Thyroid gland (tissue), 4 donors: ENCODE data around the gene ZNF608. TPM values are rescaled to one million over a fixed set of nuclear protein-coding genes. Genes with fewer than 3 reads are reported as not detected.

Source experiments
- DNase-seq, 2 donors: peaks; one replicate each; pipeline ENCODE4 v3.0.0-alpha.2; 2019
- H3K27ac ChIP-seq, 3 donors: fragments of 200-600 bp; sonication (generic); 1 replicate in 2 of 3; 2 replicates in 1 of 3; pipeline ENCODE4 v1.5.1; 2016 to 2019; ENCODE audit warnings: mild to moderate bottlenecking in 1 of 3, moderate library complexity in 1 of 3
- H3K27me3 ChIP-seq: fragments of 200-600 bp; sonication (generic); one replicate; pipeline ENCODE4 v1.5.1; 2019
- H3K36me3 ChIP-seq, 2 donors: fragments of 200-600 bp; sonication (generic); one replicate each; pipeline ENCODE4 v1.5.1; 2016 to 2019
- H3K4me1 ChIP-seq, 2 donors: fragments of 200-600 bp; sonication (generic); one replicate each; pipeline ENCODE4 v1.5.1; 2017 to 2019
- H3K4me3 ChIP-seq, 3 donors: fragments of 200-600 bp; sonication (generic); replicated peaks in 1 of 3; 1 replicate in 2 of 3; 2 replicates in 1 of 3; pipeline ENCODE4 v1.5.1; 2016; ENCODE audit warnings: mild to moderate bottlenecking in 1 of 3
- H3K9me3 ChIP-seq: fragments of 200-600 bp; sonication (generic); one replicate; pipeline ENCODE4 v1.5.1; 2017
- POLR2A ChIP-seq, 2 donors: fragments of 450-650 bp; IDR thresholded peaks; one replicate each; pipeline ENCODE4 v1.6.1; 2017; ENCODE audit warnings: antibody characterized with exemption in 2 of 2, mild to moderate bottlenecking in 2 of 2, moderate library complexity in 1 of 2
- WGBS, 2 donors: methylation state at CpG; one replicate each; pipeline ENCODE4 v1.1.5; 2017; 5-methylcytosine and 5-hydroxymethylcytosine counted together
- intact Hi-C: fragments of 100-400 bp; cut with DNase I; formaldehyde crosslinking; loops from one replicate; pipeline ENCODE4 v1.15.1; 2023
- total RNA-seq, 4 donors: library from RNA; depleted of rRNA; stranded (reverse); fragments of >200 nt; gene quantifications; one replicate each; pipeline ENCODE4 v1.2.3, GENCODE V29; 2016
- TF ChIP-seq, protein P1 (sequence below), 6 experiments: fragments of 200-600 bp in 3 of 6; fragments of 450-650 bp in 3 of 6; sonication (generic) in 3 of 6; IDR thresholded peaks; one replicate each; pipeline ENCODE4 v1.5.1; 2016 to 2019; ENCODE audit warnings: antibody characterized with exemption in 6 of 6, mild to moderate bottlenecking in 2 of 6, inconsistent platforms in 1 of 6, moderate library complexity in 1 of 6

ZNF608 gene
- total RNA-seq, 4 donors from 2014 or later = 32.0 to 60.2 (median 36.8) TPM

DNA sequence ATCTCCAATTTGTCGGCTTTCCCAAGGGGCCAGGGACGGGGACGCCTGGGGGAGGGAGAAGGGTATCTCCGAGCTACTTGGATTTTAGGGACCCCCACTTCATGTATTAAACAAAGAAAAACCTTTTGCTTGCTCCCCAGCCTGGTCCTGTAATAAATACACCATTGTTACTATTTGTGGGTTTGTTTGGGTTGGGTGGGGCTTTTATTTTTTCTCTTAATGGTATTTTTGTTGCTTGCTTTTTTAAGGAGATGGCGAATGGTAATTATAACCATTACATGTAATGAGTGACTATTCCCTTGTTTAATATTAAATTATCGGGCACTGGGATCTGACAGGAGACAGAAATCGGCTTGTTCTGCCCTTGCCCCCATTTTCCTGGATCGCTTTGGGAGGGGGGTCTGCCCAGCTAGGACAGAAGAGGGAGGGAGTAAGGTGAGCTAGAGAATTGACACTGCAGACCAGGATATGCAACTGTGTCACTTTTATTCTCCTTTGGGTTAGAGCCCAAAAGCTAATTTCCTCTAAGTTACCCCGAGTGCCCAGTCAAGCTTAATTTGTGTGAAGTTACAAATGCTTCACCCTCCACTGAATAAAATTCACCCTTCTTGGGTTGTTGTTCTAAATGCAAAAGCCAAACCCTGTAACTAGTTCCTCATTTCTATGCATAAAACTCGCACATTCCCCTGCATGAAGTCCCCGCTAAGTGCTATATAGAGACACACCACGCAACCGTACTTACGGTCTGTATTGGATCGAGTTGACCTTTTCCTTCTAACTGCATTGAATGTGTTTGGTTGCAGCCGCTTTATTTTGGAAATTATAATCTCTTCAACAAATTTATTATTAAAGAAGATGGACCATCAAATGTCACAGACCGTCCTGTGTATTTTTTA, 1.6 kb upstream of the ZNF608 start:
- Histone ChIP-seq H3K9me3 (no peaks in the 10 kb centered on the region), H3K27ac (peak overlapping the region; percentile 91 to 93 (median 92)), H3K27me3 (no peaks in the 10 kb centered on the region), H3K36me3 (no peaks in the 10 kb centered on the region), H3K4me3 (peak overlapping the region; percentile 25 to 56 (median 46)), H3K4me1 (peaks cover 12 to 22% of the 10 kb centered on the region in 2 donors)
- WGBS, 2 donors = 0 to 1% methylated on average over 17 of the region's 17 CpGs
- peak in 1 of 2 donors; percentile 11 for DNase-seq
- TF ChIP-seq POLR2A (IDR thresholded peaks at IDR 0.05) = no peak
- TF ChIP-seq, protein P1, sequence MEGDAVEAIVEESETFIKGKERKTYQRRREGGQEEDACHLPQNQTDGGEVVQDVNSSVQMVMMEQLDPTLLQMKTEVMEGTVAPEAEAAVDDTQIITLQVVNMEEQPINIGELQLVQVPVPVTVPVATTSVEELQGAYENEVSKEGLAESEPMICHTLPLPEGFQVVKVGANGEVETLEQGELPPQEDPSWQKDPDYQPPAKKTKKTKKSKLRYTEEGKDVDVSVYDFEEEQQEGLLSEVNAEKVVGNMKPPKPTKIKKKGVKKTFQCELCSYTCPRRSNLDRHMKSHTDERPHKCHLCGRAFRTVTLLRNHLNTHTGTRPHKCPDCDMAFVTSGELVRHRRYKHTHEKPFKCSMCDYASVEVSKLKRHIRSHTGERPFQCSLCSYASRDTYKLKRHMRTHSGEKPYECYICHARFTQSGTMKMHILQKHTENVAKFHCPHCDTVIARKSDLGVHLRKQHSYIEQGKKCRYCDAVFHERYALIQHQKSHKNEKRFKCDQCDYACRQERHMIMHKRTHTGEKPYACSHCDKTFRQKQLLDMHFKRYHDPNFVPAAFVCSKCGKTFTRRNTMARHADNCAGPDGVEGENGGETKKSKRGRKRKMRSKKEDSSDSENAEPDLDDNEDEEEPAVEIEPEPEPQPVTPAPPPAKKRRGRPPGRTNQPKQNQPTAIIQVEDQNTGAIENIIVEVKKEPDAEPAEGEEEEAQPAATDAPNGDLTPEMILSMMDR (IDR thresholded peaks at IDR 0.05) = no peak
- intact Hi-C loops = no loop called here

DNA sequence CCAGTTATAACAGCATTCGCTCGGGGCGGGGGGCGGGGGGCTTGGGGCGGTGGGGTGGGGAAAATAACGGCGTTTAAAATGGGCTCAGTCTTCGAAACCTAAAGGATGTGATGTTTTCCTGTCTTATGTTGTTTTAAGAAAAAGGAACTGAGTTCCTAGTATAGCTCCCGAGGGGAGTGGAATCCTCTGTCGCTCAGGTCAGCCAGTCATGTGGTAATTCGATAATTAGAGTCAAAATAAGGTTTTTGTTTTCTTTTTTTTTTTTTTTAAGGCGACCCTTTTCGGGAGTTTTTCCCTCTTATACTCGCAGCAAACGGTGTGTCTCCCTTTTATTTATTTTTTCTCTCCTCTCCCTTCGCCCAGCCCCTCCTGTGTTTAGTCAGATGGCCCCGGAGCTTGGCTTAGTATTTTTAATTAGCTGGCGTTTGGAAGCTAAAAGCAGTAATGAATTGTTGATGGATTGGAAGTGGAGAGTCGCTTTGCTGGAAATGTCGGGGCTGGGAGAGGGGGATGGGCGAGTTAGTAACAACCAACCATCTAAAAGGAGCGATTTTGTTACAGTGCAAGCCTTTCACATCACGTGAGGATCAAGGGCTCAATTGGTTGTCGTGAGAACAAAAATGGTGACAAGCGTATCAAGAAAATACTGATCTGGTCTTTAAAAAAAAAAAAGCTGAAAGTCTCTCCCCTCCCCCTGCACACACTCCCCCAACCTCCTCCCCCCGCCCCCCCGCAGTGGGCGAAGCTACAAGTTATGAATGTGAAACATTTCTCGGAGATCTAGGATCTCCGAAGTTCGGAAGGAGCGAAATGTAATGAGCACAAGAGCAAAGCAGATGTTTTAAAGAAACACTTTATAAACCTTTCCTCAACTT, 714 bp upstream of the ZNF608 start:
- Histone ChIP-seq H3K27ac (peak overlapping the region; percentile 91 to 93 (median 92)), H3K9me3 (no peaks in the 10 kb centered on the region), H3K4me1 (peaks cover 12 to 22% of the 10 kb centered on the region in 2 donors), H3K36me3 (no peaks in the 10 kb centered on the region), H3K27me3 (no peaks in the 10 kb centered on the region), H3K4me3 (peak overlapping the region; percentile 25 to 56 (median 46))
- 0 to 1% methylated on average over 32 of the region's 32 CpGs for WGBS, 2 donors
- DNase-seq = peak; percentile 85
- peak in 1 of 2 donors; percentile 60 for TF ChIP-seq POLR2A (IDR thresholded peaks at IDR 0.05)
- TF ChIP-seq, protein P1 (IDR thresholded peaks at IDR 0.05) = no peak
- intact Hi-C loops = no loop called here

DNA sequence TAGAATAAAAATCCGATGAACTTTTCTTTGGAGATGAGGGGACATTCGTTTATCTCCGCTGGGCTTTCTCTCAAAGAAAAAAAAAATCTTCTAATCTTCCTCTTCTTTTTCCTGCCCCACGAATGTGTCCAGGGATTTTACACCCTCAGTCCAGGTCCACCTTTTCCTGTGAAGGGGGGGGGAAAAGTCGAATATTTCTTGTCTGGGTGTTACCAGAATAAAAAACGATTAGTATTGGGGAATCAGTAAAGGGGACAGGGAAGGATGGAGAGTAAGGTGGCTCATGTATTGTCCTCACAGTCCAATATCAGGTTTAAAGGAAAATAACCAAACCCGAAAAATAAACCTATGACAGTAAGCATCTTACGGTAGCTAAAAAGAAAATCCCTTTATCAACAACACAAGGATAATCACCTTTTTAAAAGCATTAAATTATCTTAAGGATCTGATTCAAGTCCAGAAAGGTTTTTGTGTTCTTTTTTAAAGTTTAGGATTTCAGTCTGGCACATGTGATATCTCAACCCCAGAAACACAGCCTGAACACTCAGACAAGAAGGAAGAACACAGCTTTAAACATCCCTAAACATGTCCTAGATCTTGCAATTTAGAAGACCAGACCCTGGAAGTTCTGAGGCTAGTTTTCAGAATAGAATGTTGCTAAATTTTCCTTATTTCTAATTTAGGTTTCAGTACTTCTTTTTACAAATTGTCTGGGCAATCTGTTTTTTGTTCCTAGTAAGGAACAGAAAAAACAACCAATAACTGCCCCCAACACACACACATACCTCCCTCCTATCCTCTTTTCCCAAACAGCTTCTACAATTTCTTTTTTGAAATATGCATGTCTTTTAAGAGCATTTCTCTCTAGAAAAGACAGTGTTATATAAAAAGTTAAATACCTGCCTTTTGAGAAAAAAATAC, 1.2 kb downstream of the ZNF608 start:
- WGBS, 2 donors = 41 to 69% methylated on average over 8 of the region's 8 CpGs
- Histone ChIP-seq H3K27me3 (no peaks in the 10 kb centered on the region), H3K36me3 (no peaks in the 10 kb centered on the region), H3K27ac (peak overlapping the region; percentile 91 to 93 (median 92)), H3K4me3 (peak overlapping the region in 2 of 3 donors; percentile 18 to 46), H3K9me3 (no peaks in the 10 kb centered on the region), H3K4me1 (peaks cover 26 to 31% of the 10 kb centered on the region in 2 donors)
- TF ChIP-seq, protein P1 (IDR thresholded peaks at IDR 0.05) = no peak
- TF ChIP-seq POLR2A (IDR thresholded peaks at IDR 0.05) = no peak
- intact Hi-C loops = no loop called here
- no peak for DNase-seq

DNA sequence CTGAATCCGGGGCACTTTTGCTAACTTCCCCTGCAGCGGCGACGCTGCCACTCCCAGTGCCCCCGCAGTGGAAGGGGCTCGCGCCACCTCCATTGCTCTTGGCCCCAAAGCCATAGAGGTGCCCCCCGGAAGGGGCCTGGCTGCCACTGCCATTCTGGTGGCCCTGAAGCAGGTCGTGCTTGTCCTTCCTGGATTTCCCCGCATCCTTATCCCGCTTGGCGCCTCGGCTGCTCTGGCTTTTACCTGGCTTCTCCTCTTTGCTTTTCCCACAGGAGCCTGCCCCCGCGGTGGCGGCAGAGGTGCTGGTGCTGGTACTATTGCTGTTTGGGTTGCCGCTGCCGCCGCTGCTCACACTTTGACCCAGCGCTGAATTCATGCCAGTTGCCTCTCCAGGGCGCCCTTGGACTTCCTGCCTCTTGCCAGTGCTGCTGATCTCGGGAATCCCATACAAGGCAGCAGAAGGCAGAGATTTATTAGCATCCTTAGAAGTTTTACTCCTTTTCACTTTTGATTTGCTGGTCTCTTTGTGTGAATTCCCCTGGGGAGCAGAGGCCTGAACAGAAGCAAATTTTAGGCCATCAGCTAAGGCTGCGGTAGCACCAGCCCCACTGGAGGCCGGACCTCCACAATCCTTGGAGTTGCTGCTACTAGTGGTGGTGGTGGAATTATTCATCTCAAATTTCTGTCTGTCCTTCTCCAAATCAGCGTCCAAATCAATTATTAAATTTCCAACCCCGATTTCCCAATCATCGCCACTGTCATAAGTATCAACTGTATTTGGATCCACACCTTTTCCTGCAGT, 2.1 kb downstream of the ZNF608 start:
- Histone ChIP-seq H3K36me3 (no peaks in the 10 kb centered on the region), H3K4me1 (peaks cover 32 to 36% of the 10 kb centered on the region in 2 donors), H3K9me3 (no peaks in the 10 kb centered on the region), H3K27me3 (no peaks in the 10 kb centered on the region), H3K4me3 (peak overlapping the region; percentile 25 to 46 (median 46)), H3K27ac (peak overlapping the region; percentile 76 to 92 (median 91))
- intact Hi-C loops = loop anchor here (5.0 kb wide), 1 partner anchor 87 kb away; no protein-coding TSS in a partner anchor
- TF ChIP-seq, protein P1 (IDR thresholded peaks at IDR 0.05) = no peak
- no peak for TF ChIP-seq POLR2A (IDR thresholded peaks at IDR 0.05)
- 15 to 52% methylated on average over 27 of the region's 27 CpGs for WGBS, 2 donors
- DNase-seq = peak; percentile 63 to 80
